ENCODE measurements around the gene GPATCH11. TPM values are rescaled to one million over a fixed set of nuclear protein-coding genes. Genes with fewer than 3 reads are reported as not detected.

The GPATCH11 gene
- total and polyA plus RNA-seq, 2 of the 4 experiments (the other 2 are of a cell fraction): 3.9 to 4.7 TPM

GRCh38 chr2:37098416-37099118, 14.2 kb downstream of the GPATCH11 start:
- in situ Hi-C loops (cut with MboI; ENCODE audit: low sequenced_read_pairs) (no loop called here), intact Hi-C loops (cut with micrococcal nuclease) (no loop called here), dilution Hi-C loops (cut with HindIII; ENCODE audit: low sequenced_read_pairs, unreplicated experiment) (no loop called here)
- H4K20me1 ChIP-seq (ENCODE audit: insufficient read depth, low read length): no peaks in the 10 kb centered on the region
- no peak overlapping the region for H3K4ac ChIP-seq (ENCODE audit: low read depth, low read length)
- no peak overlapping the region for H4K8ac ChIP-seq (ENCODE audit: low read depth in 2 of 2, low read length in 2 of 2)
- 100% methylated on average over 2 of the region's 4 CpGs; no CpG with 5 or more reads in 1 of the 2 experiments for WGBS, 2 experiments (ENCODE audit: extremely low coverage in 2 of 2, insufficient read length in 1 of 2)
- peaks cover 0 to 3% of the 10 kb centered on the region in 2 experiments; a peak in 1 of 4 replicates for H3K79me1 ChIP-seq (ENCODE audit: low read depth in 1 of 2, low read length in 2 of 2)
- H2BK120ac ChIP-seq (ENCODE audit: low read depth, low read length): no peak overlapping the region
- no peak overlapping the region for H3K9ac ChIP-seq (ENCODE audit: low read depth, low read length)
- no peak overlapping the region for H2BK15ac ChIP-seq (ENCODE audit: low read depth, low read length)
- no peak overlapping the region for H2BK5ac ChIP-seq (ENCODE audit: low read depth, low read length, poor library complexity, severe bottlenecking)
- no peak overlapping the region for H3K14ac ChIP-seq (replicated peaks; ENCODE audit: low read depth, low read length)
- H3K4me1 ChIP-seq (ENCODE audit: control insufficient read depth, insufficient read depth, low read length): no peaks in the 10 kb centered on the region
- H3K27me3 ChIP-seq (ENCODE audit: control insufficient read depth, insufficient read depth, low read length): no peaks in the 10 kb centered on the region
- ChIA-PET CTCF (no interaction called here), POLR2A (ENCODE audit: unreplicated experiment) (no interaction called here)
- H3K9me3 ChIP-seq (ENCODE audit: control insufficient read depth, insufficient read depth, low read length): no peaks in the 10 kb centered on the region
- DNase-seq (no peak), ATAC-seq (ENCODE audit: low read depth) (no peak)
- H3K4me2 ChIP-seq (ENCODE audit: low read depth, low read length): no peak overlapping the region
- H3K4me3 ChIP-seq (ENCODE audit: insufficient read depth, low read depth, low read length): no peak overlapping the region
- no peak overlapping the region for H2BK20ac ChIP-seq (ENCODE audit: low read depth, low read length)
- H3K27ac ChIP-seq (ENCODE audit: insufficient read depth, low read length): no peak overlapping the region
- no peak overlapping the region for H3K56ac ChIP-seq (ENCODE audit: extremely low read depth, insufficient read depth, low read length)
- no peak overlapping the region for H3K23ac ChIP-seq (ENCODE audit: low read depth, low read length)
- no TSS peak for BruUV-seq (replicated peaks)
- H3K18ac ChIP-seq (ENCODE audit: low read depth, low read length): no peak overlapping the region
- no peak overlapping the region for H4K5ac ChIP-seq (ENCODE audit: low read depth, low read length)
- no peak overlapping the region for H4K91ac ChIP-seq (ENCODE audit: insufficient read depth, low read depth, low read length)
- H2AK9ac ChIP-seq (replicated peaks; ENCODE audit: low read depth, low read length, poor library complexity): no peak overlapping the region
- H2AK5ac ChIP-seq (ENCODE audit: low read depth, low read length): no peak overlapping the region
- H3K9me1 ChIP-seq (ENCODE audit: insufficient read depth, low read length): no peaks in the 10 kb centered on the region
- H3K36me3 ChIP-seq (ENCODE audit: control insufficient read depth, insufficient read depth, low read length): peaks cover 11% of the 10 kb centered on the region
- TF ChIP-seq FOS (IDR thresholded peaks at IDR 0.05; ENCODE audit: low read depth, low read length): no peak
- TF ChIP-seq RAD21 (IDR thresholded peaks at IDR 0.05; ENCODE audit: low read length): no peak
- no peak for TF ChIP-seq MAZ (IDR thresholded peaks at IDR 0.05; ENCODE audit: borderline replicate concordance, low read depth, low read length)
- no peak for TF ChIP-seq MAFK (IDR thresholded peaks at IDR 0.05; ENCODE audit: low read depth, low read length)
- TF ChIP-seq BHLHE40 (IDR thresholded peaks at IDR 0.05; ENCODE audit: low read depth, low read length): no peak
- TF ChIP-seq USF2 (IDR thresholded peaks at IDR 0.05; ENCODE audit: low read depth, low read length): no peak
- TF ChIP-seq POLR2A (IDR thresholded peaks at IDR 0.05; ENCODE audit: low read depth, low read length): no peak
- no peak for TF ChIP-seq CTCF (conservative IDR thresholded peaks at IDR 0.05; ENCODE audit: low read depth, low read length)
- no peak for TF ChIP-seq ELK1 (IDR thresholded peaks at IDR 0.05; ENCODE audit: borderline replicate concordance, low read depth, low read length)
- TF ChIP-seq CHD1 (IDR thresholded peaks at IDR 0.05; ENCODE audit: low read depth, low read length): no peak
- no peak for TF ChIP-seq RCOR1 (IDR thresholded peaks at IDR 0.05; ENCODE audit: insufficient replicate concordance, low read length)
- no peak for TF ChIP-seq NFE2L2 (IDR thresholded peaks at IDR 0.05; ENCODE audit: low read depth, low read length)
- no peak for TF ChIP-seq CEBPB (IDR thresholded peaks at IDR 0.05; ENCODE audit: low read depth, low read length)
- TF ChIP-seq RFX5 (IDR thresholded peaks at IDR 0.05; ENCODE audit: low read depth, low read length): no peak
- no peak for TF ChIP-seq MXI1 (IDR thresholded peaks at IDR 0.05; ENCODE audit: borderline replicate concordance, low read depth, low read length)
- no peak for TF ChIP-seq SMC3 (IDR thresholded peaks at IDR 0.05; ENCODE audit: low read depth, low read length)
- no peak overlapping the region for H2AFZ ChIP-seq (replicated peaks; ENCODE audit: low read length, poor library complexity)

All from IMR-90 (cell line).